ENCODE measurements around the gene FNBP1.
"Not testable (repeated sequence)": the region's sequence is repeated elsewhere in the genome, so short reads cannot be mapped to it uniquely, and the experiment has no call there.

The FNBP1 gene

GRCh38 chr9:129989362-129989708 is 53.7 kb downstream of the FNBP1 start:
- DNase-seq, result no peak

- no peak for DNase-seq
Measured at GRCh38 chr9:129988607-129989361, 54.2 kb downstream of the FNBP1 start.

DNA sequence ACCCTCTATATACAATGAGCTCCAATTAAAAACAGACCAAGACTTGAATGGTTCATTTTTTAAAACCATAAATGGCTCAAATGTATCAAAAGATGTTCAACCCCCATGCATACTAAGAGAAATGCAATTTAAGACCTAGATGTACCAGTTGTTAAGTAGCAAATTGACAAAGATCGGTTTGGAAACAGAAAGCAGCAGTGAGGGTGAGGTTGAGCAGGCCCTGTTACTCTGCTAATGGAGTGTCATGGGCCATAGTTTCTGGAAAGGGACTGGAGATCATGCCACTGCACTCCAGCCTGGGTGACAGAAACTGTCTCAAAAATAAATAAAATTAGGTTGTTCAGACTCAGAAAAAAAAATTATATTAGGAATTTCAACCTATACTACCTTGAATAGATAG is 55.0 kb downstream of the FNBP1 start:
- DNase-seq, result no peak

GRCh38 chr9:129987047-129987446 is 55.9 kb downstream of the FNBP1 start:
- DNase-seq, result no peak

DNA sequence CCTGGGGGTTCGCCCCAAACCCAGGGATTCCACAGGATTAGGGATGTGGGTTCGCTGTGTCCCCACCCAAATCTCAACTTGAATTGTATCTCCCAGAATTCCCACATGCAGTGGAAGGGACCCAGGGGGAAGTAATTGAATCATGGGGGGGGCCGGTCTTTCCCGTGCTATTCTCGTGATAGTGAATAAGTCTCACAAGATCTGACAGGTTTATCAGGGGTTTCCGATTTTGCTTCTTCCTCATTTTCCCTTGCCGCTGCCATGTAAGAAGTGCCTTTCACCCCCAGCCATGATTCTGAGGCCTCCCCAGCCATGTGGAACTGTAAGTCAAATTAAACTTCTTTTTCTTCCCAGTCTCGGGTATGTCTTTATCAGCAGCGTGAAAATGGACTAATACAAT is 58.4 kb downstream of the FNBP1 start:
- DNase-seq, result not testable (repeated sequence)

GRCh38 chr9:129983891-129984290 is 59.1 kb downstream of the FNBP1 start:
- DNase-seq, result no peak

- DNase-seq, result no peak
Measured at GRCh38 chr9:129981180-129981907, 61.6 kb downstream of the FNBP1 start.

- DNase-seq, result not testable (repeated sequence)
Measured at GRCh38 chr9:129980224-129980623, 62.8 kb downstream of the FNBP1 start.

DNA sequence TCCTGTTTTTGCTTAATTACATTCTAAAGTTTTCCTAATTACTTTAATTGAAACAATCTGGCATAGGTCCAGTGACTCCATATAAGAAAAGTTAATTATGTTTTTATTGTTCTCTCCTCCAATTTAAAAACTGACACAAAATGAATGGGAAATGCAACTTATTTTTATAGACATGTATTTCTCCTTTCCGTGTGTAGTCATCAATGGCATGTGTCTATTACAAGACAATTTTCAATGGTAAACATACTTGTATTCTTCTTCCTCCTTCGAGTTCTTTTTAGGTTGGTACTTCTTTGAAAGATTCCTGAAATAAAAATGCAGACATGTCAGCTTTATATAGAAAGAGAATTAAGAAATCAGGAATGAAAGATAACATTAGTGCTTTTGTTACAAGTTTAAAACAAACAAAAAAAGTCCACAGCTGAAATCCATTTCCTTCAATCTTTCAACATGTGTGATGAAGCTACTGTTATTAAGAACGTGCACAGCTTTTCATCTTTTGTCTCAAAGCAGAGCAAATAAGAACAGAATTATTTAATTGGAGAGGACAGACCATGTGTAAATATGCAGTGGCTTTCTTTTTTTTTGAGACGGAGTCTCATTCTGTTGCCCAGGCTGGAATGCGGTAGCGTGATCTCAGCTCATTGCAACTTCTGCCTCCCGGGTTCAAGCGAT is 63.8 kb downstream of the FNBP1 start:
- DNase-seq, result no peak

DNA sequence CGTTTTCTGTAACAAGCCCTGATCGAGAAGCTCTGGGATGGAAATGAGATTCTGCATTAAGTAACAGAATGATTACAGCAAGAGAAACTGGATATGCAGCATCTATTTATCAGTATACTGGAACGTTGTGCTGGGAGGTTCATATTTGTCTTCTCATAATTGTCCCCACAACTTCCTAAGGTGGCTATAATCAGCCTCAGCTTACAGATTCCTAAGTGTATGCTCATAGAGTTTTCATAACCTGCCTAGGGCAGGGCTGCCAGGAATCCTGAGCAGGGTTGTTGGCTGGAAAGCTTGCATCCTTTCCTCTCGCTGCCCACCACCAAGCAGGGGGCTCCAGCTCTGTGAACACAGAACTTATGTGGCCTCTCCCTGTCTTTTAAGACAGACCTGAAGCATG is 70.2 kb downstream of the FNBP1 start:
- DNase-seq, result no peak

DNA sequence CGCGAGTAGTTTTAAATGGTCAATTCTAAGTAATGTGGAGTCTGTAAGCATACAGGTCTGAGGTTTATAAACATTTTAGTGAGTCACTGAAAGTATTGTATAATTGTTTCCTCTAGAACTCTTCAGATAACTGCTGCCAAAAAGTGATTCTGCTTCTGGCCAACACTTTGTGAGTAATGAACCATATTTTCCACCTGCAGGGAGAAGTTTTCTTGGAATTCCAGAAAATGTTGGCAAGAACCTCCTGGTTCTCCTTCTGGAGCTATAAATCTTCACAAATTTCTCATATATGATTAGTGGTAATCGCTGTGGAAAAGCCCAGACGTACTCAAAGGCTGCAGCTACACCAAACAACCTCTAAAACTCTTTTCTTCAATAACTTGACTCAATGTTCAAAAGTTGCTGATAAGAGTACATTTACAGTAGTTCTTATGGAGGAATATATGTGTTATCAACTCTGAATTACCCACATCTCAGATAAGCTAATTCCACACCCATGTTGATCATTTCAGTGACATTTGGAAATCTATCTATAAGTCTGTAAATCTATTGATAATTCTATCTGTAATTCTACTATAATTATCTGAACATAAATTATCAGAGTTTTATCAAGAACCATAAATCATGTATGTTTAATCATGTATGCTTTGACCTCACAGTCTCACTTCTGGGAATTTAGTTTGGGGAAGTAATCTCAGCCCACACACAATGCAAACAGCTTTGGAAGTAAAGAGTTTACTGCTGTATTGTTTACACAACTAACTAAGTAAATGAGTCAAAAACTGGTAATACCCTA is 74.1 kb downstream of the FNBP1 start:
- no peak for DNase-seq

DNA sequence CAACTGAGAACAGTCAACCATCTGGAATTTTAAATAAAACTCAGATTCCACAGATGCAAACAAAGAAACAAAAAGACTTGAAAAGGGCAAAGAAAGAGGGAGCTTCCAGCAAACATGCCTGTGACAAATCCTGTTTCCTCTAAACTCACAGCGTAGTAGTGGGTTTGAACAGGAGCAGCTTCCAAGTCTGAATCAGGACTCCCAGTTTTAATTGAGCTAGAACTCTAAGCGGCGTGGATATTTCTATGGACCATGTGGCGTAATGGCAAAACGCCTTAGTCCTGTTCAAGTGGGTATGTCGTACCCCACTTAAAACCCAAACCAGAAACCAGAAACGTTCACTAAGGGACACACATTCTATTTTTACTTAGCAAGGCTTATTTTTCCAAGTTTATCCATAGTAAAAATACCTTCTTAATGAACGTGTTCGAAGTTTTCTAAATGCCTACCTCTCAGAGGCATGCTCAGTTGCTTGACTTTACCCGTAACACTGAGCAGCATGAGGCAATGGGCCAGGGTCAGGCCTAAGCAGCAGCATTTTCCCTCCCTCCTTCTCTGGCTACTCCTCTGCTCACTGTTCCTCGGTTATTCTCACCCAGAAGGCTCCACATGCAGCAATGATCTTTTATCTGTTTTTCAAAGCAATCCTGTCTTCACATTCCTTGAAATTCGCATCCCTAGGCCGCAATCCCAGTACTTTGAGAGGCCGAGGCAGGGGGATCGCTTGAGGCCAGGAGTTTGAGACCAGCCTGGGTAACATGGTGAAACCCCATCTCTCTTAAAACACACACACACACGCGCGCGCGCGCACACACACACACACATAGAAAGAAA is 77.9 kb downstream of the FNBP1 start:
- DNase-seq, result no peak

GRCh38 chr9:129962889-129963703 is 79.9 kb downstream of the FNBP1 start:
- no peak for DNase-seq

DNA sequence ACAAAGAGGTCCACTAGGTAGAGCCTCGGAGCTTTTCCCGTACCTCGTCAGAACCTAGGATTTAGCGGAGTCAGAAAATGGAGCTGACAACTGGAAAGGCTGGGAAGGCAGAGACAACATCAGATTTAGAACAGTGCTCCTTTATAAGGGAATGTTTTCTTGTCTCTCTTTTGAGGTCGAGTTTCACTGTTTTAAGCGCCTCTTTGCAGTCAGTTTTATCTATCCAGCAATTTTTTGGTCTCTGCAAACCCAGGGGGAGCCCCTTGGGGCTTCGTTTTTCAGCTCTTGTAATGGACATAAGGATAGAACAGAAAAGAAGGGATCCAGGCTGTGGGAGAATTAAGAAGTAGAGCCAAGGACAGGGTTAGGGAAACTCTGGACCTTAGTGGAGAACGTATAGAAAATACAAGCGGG is 80.5 kb downstream of the FNBP1 start:
- DNase-seq, result no peak

GRCh38 chr9:129958796-129959195 is 84.2 kb downstream of the FNBP1 start:
- no peak for DNase-seq

DNA sequence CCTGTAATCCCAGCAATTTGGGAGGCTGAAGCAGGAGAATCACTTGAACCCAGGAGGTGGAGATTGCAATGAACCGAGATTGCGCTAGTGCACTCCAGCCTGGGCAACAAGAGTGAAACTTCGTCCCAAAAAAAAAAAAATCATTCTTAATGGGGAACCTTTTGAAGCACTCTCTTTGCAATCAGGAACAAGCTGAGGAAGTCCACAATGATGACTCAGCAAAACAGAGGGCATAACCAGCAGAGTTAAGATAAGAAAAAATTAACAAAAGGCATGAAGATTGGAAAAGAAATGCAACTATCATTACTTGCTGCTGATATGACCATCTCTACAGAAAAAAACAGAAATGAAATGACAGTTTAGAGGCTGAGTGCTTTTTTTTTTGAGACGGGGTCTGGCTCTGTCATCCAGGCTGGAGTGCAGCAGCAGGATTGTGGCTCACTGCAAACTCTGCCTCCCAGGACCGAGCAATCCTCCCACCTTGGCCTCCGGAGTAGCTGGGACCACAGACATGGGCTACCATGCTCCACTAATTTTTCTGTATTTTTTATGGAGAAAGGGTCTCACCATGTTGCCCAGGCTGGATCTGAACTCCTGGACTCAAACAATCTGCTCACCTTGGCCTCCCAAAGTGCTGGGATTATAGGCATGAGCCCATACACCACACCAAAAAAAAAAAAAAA is 88.0 kb downstream of the FNBP1 start:
- no peak for DNase-seq

GRCh38 chr9:129953736-129954135 is 89.3 kb downstream of the FNBP1 start:
- DNase-seq, result no peak

- no peak for DNase-seq
Measured at GRCh38 chr9:129952337-129952736, 90.7 kb downstream of the FNBP1 start.

- no peak for DNase-seq
Measured at GRCh38 chr9:129949821-129950220, 93.2 kb downstream of the FNBP1 start.

DNA sequence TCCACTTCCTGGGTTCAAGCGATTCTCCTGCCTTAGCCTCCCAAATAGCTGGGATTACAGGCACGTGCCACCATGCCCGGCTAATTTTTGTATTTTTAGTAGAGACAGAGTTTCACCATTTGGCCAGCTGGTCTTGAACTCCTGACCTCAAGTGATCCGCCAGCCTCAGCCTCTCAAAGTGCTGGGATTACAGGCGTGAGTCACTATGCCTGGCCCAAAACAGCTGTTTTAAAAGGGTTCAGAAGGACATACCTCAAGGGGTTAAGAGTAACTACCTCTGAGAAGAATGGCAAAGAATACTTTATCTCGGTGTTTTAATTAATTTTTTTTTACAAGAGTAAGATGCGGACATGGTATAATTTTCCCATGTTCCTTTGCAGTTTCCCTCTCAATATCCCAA is 94.4 kb downstream of the FNBP1 start:
- DNase-seq, result not testable (repeated sequence)

All from COR-L47 (cell line).